Neural progenitor cell (in vitro differentiated cells): Measurements from ENCODE around the gene PRUNE2.

ENCODE experiments used
- EZH2phosphoT487 ChIP-seq: fragments of 200-600 bp; sonication (generic); IDR thresholded peaks from 2 replicates; pipeline ENCODE4 v1.6.1; 2017; ENCODE audit warnings: antibody characterized with exemption
- TF ChIP-seq, protein P1 (sequence below): fragments of 200-600 bp; sonication (generic); IDR thresholded peaks from 2 replicates; pipeline ENCODE4 v1.5.1; 2017; ENCODE audit warnings: antibody characterized with exemption, mild to moderate bottlenecking

DNA sequence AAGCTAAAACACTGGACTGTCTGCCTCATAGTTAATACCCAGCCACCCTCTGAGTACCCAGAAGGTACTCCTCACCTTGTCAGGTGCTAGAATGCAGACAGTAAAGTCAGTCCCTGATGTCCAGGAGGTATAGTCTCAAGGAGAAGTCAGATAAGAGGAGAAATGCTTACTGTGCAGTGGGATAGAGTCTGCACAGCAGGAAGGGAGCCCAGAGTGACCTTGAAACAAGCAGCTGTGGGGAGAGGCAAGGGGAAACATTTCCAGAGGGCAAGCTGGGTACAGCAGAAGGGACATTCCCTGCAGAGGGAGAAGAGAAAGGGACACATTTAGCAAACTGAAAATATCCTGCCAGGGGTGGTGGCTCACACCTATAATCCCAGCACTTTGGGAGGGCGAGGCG lies 324.2 kb downstream of the PRUNE2 start:
- TF ChIP-seq, protein P1, sequence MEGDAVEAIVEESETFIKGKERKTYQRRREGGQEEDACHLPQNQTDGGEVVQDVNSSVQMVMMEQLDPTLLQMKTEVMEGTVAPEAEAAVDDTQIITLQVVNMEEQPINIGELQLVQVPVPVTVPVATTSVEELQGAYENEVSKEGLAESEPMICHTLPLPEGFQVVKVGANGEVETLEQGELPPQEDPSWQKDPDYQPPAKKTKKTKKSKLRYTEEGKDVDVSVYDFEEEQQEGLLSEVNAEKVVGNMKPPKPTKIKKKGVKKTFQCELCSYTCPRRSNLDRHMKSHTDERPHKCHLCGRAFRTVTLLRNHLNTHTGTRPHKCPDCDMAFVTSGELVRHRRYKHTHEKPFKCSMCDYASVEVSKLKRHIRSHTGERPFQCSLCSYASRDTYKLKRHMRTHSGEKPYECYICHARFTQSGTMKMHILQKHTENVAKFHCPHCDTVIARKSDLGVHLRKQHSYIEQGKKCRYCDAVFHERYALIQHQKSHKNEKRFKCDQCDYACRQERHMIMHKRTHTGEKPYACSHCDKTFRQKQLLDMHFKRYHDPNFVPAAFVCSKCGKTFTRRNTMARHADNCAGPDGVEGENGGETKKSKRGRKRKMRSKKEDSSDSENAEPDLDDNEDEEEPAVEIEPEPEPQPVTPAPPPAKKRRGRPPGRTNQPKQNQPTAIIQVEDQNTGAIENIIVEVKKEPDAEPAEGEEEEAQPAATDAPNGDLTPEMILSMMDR, result no peak
- no peak for TF ChIP-seq EZH2phosphoT487
